WTC11 (cell line): ENCODE results near the gene FFAR1. TPM values are rescaled to one million over a fixed set of nuclear protein-coding genes. Genes with fewer than 3 reads are reported as not detected.

Source experiments
- ATAC-seq: fragments of 200-7000 bp; cut with Tn5 transposase; 2 replicates; pipeline ENCODE4 v1.10.0; 2021; ENCODE audit warnings: mild to moderate bottlenecking, moderate library complexity
- CTCF ChIA-PET: fragments of 300-600 bp; sonication (Branson Sonifier 250); formaldehyde crosslinking; loops from one replicate; lab custom pipeline; 2021; ENCODE audit warnings: antibody characterized with exemption; lab: Charles Lee
- POLR2A ChIA-PET: fragments of 350-600 bp; sonication (Branson Sonifier 250); formaldehyde crosslinking; loops from one replicate; lab custom pipeline; 2021; ENCODE audit warnings: antibody characterized with exemption; lab: Charles Lee
- DNase-seq: peaks from one replicate; pipeline ENCODE4 v3.0.0; 2021; ENCODE audit warnings: low spot score
- H3K27ac Mint-ChIP-seq: 2 replicates; pipeline ENCODE4 v1.8.0; 2021; ENCODE audit warnings: mixed read lengths
- H3K27me3 Mint-ChIP-seq: 2 replicates; pipeline ENCODE4 v1.8.0; 2021; ENCODE audit warnings: low read depth, mild to moderate bottlenecking, moderate library complexity, mixed read lengths
- H3K36me3 Mint-ChIP-seq: 2 replicates; pipeline ENCODE4 v1.8.0; 2021; ENCODE audit warnings: mixed read lengths
- H3K4me1 Mint-ChIP-seq: 2 replicates; pipeline ENCODE4 v1.8.0; 2022; ENCODE audit warnings: mixed read lengths
- H3K4me3 Mint-ChIP-seq: 2 replicates; pipeline ENCODE4 v1.8.0; 2021; ENCODE audit warnings: mild to moderate bottlenecking, moderate library complexity, mixed read lengths
- H3K9me3 Mint-ChIP-seq: 2 replicates; pipeline ENCODE4 v1.8.0; 2021; ENCODE audit warnings: mixed read lengths
- ARID4B ChIP-seq: sonication (generic); formaldehyde crosslinking; IDR thresholded peaks from 2 replicates; pipeline ENCODE4 v1.8.0; 2023; ENCODE audit warnings: missing genetic modification reagents, mild to moderate bottlenecking, borderline replicate concordance
- CTCF ChIP-seq: fragments of 200-600 bp; IDR thresholded peaks from 2 replicates; pipeline ENCODE4 v1.8.0; 2022; ENCODE audit warnings: antibody characterized with exemption
- ESRRA ChIP-seq: sonication (generic); formaldehyde crosslinking; IDR thresholded peaks from 2 replicates; pipeline ENCODE4 v1.8.1; 2022; ENCODE audit warnings: mild to moderate bottlenecking, missing genetic modification reagents, borderline replicate concordance
- FOXP1 ChIP-seq: sonication (generic); formaldehyde crosslinking; IDR thresholded peaks from 2 replicates; pipeline ENCODE4 v1.8.0; 2022; ENCODE audit warnings: missing genetic modification reagents, mild to moderate bottlenecking, moderate library complexity, borderline replicate concordance
- GRHL2 ChIP-seq: fragments of 250-450 bp; sonication (Bioruptor Pico); IDR thresholded peaks from 2 replicates; pipeline ENCODE4 v1.8.0; 2022; ENCODE audit warnings: mild to moderate bottlenecking, moderate library complexity; ENCODE audit not compliant: insufficient replicate concordance, severe bottlenecking
- JAZF1 ChIP-seq: fragments of 250-450 bp; sonication (Bioruptor Pico); IDR thresholded peaks from 2 replicates; pipeline ENCODE4 v1.9.0; 2021; ENCODE audit warnings: moderate library complexity, mild to moderate bottlenecking, inconsistent platforms
- NFATC4 ChIP-seq: fragments of 250-450 bp; sonication (Bioruptor Pico); IDR thresholded peaks from 2 replicates; pipeline ENCODE4 v1.9.0; 2021; ENCODE audit warnings: mild to moderate bottlenecking
- ZNF219 ChIP-seq: sonication (generic); formaldehyde crosslinking; IDR thresholded peaks from 2 replicates; pipeline ENCODE4 v1.8.0; 2023; ENCODE audit warnings: missing genetic modification reagents, mild to moderate bottlenecking, borderline replicate concordance
- ZNF423 ChIP-seq: fragments of 250-450 bp; sonication (Bioruptor Pico); IDR thresholded peaks from 2 replicates; pipeline ENCODE4 v2.1.2; 2022; ENCODE audit warnings: mild to moderate bottlenecking, moderate library complexity
- ZNF671 ChIP-seq: fragments of 250-450 bp; sonication (Bioruptor Pico); IDR thresholded peaks from 2 replicates; pipeline ENCODE4 v1.8.0; 2021; ENCODE audit warnings: mild to moderate bottlenecking
- total RNA-seq: library from RNA; stranded (reverse); gene quantifications from 3 replicates; pipeline ENCODE4 v1.2.3, GENCODE V29; 2021
- TF ChIP-seq, protein P1 (sequence below): fragments of 250-450 bp; sonication (Bioruptor Pico); IDR thresholded peaks from 2 replicates; pipeline ENCODE4 v1.9.0; 2021; ENCODE audit warnings: moderate library complexity, mild to moderate bottlenecking, inconsistent platforms, borderline replicate concordance
- TF ChIP-seq, protein P2 (sequence below): sonication (generic); formaldehyde crosslinking; IDR thresholded peaks from 2 replicates; pipeline ENCODE4 v1.8.1; 2023; ENCODE audit warnings: mild to moderate bottlenecking, missing genetic modification reagents, moderate library complexity
- TF ChIP-seq, protein P3 (sequence below): sonication (generic); formaldehyde crosslinking; IDR thresholded peaks from 2 replicates; pipeline ENCODE4 v1.8.1; 2022; ENCODE audit warnings: low read depth, missing genetic modification reagents, borderline replicate concordance
- TF ChIP-seq, protein P4 (sequence below): fragments of 250-450 bp; sonication (Bioruptor Pico); IDR thresholded peaks from 2 replicates; pipeline ENCODE4 v1.8.0; 2021; ENCODE audit warnings: mild to moderate bottlenecking

The FFAR1 gene
- total RNA-seq, 1 experiment from 2014 or later, result 0.07 TPM

- CTCF ChIA-PET, result no interaction called here
- Mint-ChIP-seq H3K4me3 (no peak overlapping the region), H3K27ac (no peak overlapping the region), H3K9me3 (peaks cover 48% of the 10 kb centered on the region), H3K36me3 (peaks cover 23% of the 10 kb centered on the region), H3K4me1 (peaks cover 8% of the 10 kb centered on the region), H3K27me3 (peaks cover 32% of the 10 kb centered on the region)
- POLR2A ChIA-PET, result no interaction called here
- DNase-seq (no peak), ATAC-seq (no peak)
- TF ChIP-seq, protein P1, sequence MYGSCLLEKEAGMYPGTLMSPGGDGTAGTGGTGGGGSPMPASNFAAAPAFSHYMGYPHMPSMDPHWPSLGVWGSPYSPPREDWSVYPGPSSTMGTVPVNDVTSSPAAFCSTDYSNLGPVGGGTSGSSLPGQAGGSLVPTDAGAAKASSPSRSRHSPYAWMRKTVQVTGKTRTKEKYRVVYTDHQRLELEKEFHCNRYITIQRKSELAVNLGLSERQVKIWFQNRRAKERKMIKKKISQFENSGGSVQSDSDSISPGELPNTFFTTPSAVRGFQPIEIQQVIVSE (CRISPR knock-in tag), result no peak
- no peak for TF ChIP-seq ZNF219 (CRISPR knock-in tag)
These were observed 34.2 kb downstream of the FFAR1 start for GRCh38 chr19:35381926-35382325.

- H3K27ac Mint-ChIP-seq, result no peak overlapping the region
- no peak for ATAC-seq
- TF ChIP-seq, protein P2, sequence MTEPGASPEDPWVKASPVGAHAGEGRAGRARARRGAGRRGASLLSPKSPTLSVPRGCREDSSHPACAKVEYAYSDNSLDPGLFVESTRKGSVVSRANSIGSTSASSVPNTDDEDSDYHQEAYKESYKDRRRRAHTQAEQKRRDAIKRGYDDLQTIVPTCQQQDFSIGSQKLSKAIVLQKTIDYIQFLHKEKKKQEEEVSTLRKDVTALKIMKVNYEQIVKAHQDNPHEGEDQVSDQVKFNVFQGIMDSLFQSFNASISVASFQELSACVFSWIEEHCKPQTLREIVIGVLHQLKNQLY, result no peak
- TF ChIP-seq NFATC4 (no peak), ARID4B (CRISPR knock-in tag) (no peak), ZNF671 (CRISPR knock-in tag) (no peak), JAZF1 (CRISPR knock-in tag) (no peak), ESRRA (no peak), ZNF423 (no peak), FOXP1 (CRISPR knock-in tag) (no peak), GRHL2 (CRISPR knock-in tag) (no peak), CTCF (no peak)
- TF ChIP-seq, protein P3, sequence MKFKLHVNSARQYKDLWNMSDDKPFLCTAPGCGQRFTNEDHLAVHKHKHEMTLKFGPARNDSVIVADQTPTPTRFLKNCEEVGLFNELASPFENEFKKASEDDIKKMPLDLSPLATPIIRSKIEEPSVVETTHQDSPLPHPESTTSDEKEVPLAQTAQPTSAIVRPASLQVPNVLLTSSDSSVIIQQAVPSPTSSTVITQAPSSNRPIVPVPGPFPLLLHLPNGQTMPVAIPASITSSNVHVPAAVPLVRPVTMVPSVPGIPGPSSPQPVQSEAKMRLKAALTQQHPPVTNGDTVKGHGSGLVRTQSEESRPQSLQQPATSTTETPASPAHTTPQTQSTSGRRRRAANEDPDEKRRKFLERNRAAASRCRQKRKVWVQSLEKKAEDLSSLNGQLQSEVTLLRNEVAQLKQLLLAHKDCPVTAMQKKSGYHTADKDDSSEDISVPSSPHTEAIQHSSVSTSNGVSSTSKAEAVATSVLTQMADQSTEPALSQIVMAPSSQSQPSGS, result no peak
- TF ChIP-seq, protein P4, sequence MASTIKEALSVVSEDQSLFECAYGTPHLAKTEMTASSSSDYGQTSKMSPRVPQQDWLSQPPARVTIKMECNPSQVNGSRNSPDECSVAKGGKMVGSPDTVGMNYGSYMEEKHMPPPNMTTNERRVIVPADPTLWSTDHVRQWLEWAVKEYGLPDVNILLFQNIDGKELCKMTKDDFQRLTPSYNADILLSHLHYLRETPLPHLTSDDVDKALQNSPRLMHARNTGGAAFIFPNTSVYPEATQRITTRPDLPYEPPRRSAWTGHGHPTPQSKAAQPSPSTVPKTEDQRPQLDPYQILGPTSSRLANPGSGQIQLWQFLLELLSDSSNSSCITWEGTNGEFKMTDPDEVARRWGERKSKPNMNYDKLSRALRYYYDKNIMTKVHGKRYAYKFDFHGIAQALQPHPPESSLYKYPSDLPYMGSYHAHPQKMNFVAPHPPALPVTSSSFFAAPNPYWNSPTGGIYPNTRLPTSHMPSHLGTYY, result no peak
- H3K27me3 Mint-ChIP-seq, result peaks cover 28% of the 10 kb centered on the region
- DNase-seq, result no peak
- no peak overlapping the region for H3K4me3 Mint-ChIP-seq
- H3K4me1 Mint-ChIP-seq, result 0 out of 2 replicates have a peak, but pooled peaks cover 4% of the 10 kb centered on the region
- POLR2A ChIA-PET, result no interaction called here
- H3K36me3 Mint-ChIP-seq, result peaks cover 27% of the 10 kb centered on the region
- peaks cover 49% of the 10 kb centered on the region for H3K9me3 Mint-ChIP-seq
- CTCF ChIA-PET, result interaction anchor here (0.6 kb wide), 1 partner anchor 98 kb away, joined by 3 read pairs; no protein-coding TSS in a partner anchor
These were observed 35.8 kb downstream of the FFAR1 start for GRCh38 chr19:35383536-35383935.
